ENCODE measurements around the gene FAM25A.

Gene FAM25A

DNA sequence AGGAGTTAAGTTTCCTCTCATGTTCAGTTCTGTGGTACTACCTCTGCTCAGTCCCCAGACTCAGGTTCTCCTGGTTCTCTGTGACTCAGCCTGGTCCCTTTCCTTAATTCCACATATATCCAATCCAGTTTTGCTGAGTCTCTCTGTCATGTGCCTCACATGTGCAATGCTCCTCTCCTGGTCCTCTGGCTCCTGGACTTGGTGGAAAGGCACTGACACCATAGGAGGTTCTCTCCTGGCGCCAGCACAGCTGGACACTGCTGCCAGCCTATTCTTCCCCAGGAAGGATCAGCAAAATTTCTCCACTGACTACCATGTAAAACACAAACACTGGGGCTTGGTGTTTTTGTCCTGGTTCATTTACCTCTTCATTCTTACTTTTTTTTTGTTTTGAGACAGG, 46.8 kb downstream of the FAM25A start:
- no peak for DNase-seq

DNA sequence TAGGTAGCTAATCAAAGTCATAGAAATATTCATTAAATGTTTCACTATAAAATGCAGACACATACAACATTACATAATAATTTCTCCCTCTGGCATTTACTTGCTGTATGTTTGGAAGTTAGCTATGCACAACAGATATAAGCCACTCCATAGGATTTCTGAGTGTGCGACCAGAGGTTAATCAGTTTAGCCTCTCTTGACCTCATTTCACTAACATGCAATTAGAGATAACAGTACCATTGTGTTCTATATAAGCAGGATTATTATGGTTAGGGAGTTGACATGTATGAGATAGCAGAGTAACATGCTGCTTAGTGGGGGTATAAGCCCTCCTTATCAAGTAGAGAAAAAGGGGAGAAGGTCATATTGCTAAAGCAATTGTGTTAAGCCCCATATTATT, 48.2 kb downstream of the FAM25A start:
- DNase-seq: no peak

DNA sequence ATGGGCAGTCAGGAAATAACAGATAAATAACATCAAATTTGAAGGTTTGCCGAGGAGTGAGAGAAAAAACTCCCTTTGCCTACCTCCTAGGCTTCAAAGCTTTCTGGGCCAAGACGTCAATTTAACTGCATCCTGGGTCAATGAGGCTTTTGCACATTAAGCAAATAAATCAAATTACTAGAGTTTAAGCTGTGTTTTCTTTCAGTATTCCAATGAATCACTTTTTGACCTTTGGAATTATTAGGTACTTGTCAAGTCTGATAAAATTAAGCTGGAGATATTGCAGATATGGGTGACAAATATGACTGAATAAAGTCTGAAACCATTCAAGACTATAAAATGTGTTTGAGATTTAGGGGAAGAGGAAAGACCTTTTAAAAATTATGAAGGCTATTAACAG, 52.4 kb downstream of the FAM25A start:
- DNase-seq: no peak

Measured in NCI-H524 treated with DMSO at 0.1 percent for 48 hours (cell line).